Vagina (tissue), 2 donors: ENCODE measurements around the gene RNF187.

Experiments used
- POLR2AphosphoS5 ChIP-seq, 2 donors: sonication (generic); formaldehyde crosslinking; IDR thresholded peaks; one replicate each; pipeline ENCODE4 v1.9.0; 2017; ENCODE audit warnings: antibody characterized with exemption in 2 of 2, mild to moderate bottlenecking in 2 of 2, low read depth in 1 of 2; ENCODE audit not compliant: insufficient read depth in 1 of 2
- TF ChIP-seq, protein P1 (sequence below), 3 experiments: fragments of 450-650 bp in 2 of 3; fragments of 200-600 bp in 1 of 3; sonication (generic) in 1 of 3; IDR thresholded peaks; one replicate each; pipeline ENCODE4 v1.5.1; 2017 to 2019; ENCODE audit warnings: antibody characterized with exemption in 3 of 3, mild to moderate bottlenecking in 2 of 3, moderate library complexity in 2 of 3

DNA sequence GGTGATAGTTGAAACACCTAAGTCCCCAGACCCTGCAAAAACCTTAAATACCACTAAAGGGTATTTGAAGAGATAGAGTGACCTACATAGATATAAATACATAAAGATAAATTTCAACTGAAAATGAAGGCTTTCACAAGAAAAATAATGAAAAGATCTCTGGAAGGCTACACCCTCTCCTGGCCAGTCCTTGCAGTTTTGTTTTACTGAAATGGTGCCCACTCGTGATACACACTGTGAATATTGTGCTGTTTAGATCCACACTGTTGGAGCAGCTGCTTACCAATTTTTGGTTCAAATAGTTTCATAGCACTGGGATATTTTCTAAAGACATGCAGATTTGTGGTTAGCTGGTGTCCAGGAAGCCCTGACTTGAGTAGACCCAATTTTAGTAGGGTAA, 31.5 kb upstream of the RNF187 start:
- no peak for TF ChIP-seq POLR2AphosphoS5 (IDR thresholded peaks at IDR 0.05; ENCODE audit: insufficient read depth in 1 of 2, low read depth in 1 of 2)
- TF ChIP-seq, protein P1, sequence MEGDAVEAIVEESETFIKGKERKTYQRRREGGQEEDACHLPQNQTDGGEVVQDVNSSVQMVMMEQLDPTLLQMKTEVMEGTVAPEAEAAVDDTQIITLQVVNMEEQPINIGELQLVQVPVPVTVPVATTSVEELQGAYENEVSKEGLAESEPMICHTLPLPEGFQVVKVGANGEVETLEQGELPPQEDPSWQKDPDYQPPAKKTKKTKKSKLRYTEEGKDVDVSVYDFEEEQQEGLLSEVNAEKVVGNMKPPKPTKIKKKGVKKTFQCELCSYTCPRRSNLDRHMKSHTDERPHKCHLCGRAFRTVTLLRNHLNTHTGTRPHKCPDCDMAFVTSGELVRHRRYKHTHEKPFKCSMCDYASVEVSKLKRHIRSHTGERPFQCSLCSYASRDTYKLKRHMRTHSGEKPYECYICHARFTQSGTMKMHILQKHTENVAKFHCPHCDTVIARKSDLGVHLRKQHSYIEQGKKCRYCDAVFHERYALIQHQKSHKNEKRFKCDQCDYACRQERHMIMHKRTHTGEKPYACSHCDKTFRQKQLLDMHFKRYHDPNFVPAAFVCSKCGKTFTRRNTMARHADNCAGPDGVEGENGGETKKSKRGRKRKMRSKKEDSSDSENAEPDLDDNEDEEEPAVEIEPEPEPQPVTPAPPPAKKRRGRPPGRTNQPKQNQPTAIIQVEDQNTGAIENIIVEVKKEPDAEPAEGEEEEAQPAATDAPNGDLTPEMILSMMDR (IDR thresholded peaks at IDR 0.05) = no peak
